H9 (cell line): ENCODE data around the gene VSIG10L. TPM values are rescaled to one million over a fixed set of nuclear protein-coding genes. Genes with fewer than 3 reads are reported as not detected.

ENCODE experiments used
- DNase-seq: peaks from one replicate; pipeline ENCODE4 v3.0.0-alpha.2; 2017
- H2AFZ ChIP-seq: one replicate; pipeline ENCODE4 v1.6.1; 2013; ENCODE audit warnings: mild to moderate bottlenecking, low read length, control low read depth, moderate library complexity
- H2AK5ac ChIP-seq: 2 replicates; pipeline ENCODE4 v1.6.1; 2013; ENCODE audit warnings: low read length, control low read depth, mixed read lengths; ENCODE audit not compliant: insufficient read length
- H2BK120ac ChIP-seq: one replicate; pipeline ENCODE4 v1.6.1; 2013; ENCODE audit warnings: low read depth, mild to moderate bottlenecking, low read length, control low read depth, inconsistent platforms; ENCODE audit not compliant: poor library complexity, severe bottlenecking
- H2BK12ac ChIP-seq: 2 replicates; pipeline ENCODE4 v1.6.1; 2013; ENCODE audit warnings: low read length, control low read depth, mixed read lengths, low read depth; ENCODE audit not compliant: insufficient read length
- H2BK15ac ChIP-seq: 2 replicates; pipeline ENCODE4 v1.6.1; 2013; ENCODE audit warnings: low read depth, low read length, control low read depth
- H2BK20ac ChIP-seq: one replicate; pipeline ENCODE4 v1.6.1; 2013; ENCODE audit warnings: low read depth, mild to moderate bottlenecking, low read length, control low read depth, inconsistent platforms; ENCODE audit not compliant: poor library complexity, severe bottlenecking
- H2BK5ac ChIP-seq: 2 replicates; pipeline ENCODE4 v1.6.1; 2013; ENCODE audit warnings: low read length, control low read depth, mixed read lengths; ENCODE audit not compliant: insufficient read length
- H3K14ac ChIP-seq: 2 replicates; pipeline ENCODE4 v1.6.1; 2013; ENCODE audit warnings: low read length, control low read depth; ENCODE audit not compliant: insufficient read depth
- H3K18ac ChIP-seq: 2 replicates; pipeline ENCODE4 v1.6.1; 2013; ENCODE audit warnings: low read depth, mild to moderate bottlenecking, mixed read lengths, low read length, control low read depth; ENCODE audit not compliant: insufficient read length
- H3K23ac ChIP-seq: 2 replicates; pipeline ENCODE4 v1.6.1; 2013; ENCODE audit warnings: low read length, control low read depth, mixed read lengths, low read depth; ENCODE audit not compliant: insufficient read length
- H3K23me2 ChIP-seq: 2 replicates; pipeline ENCODE4 v1.6.1; 2013; ENCODE audit warnings: low read depth, mild to moderate bottlenecking, mixed read lengths, low read length, control low read depth; ENCODE audit not compliant: insufficient read length, poor library complexity, severe bottlenecking
- H3K27ac ChIP-seq: 2 replicates; pipeline ENCODE4 v1.5.1; 2013; ENCODE audit warnings: low read length, control low read depth, mixed read lengths, low read depth; ENCODE audit not compliant: insufficient read length
- H3K27me3 ChIP-seq: 2 replicates; pipeline ENCODE4 v1.6.1; 2013; ENCODE audit warnings: low read length, control low read depth, inconsistent platforms; ENCODE audit not compliant: insufficient read depth
- H3K4ac ChIP-seq: 2 replicates; pipeline ENCODE4 v1.6.1; 2013; ENCODE audit warnings: low read depth, mild to moderate bottlenecking, control low read depth, inconsistent platforms, low read length, moderate library complexity
- H3K4me1 ChIP-seq: 2 replicates; pipeline ENCODE4 v1.6.1; 2013; ENCODE audit warnings: low read length, control low read depth, inconsistent platforms; ENCODE audit not compliant: insufficient read depth
- H3K4me2 ChIP-seq: 2 replicates; pipeline ENCODE4 v1.6.1; 2013; ENCODE audit warnings: low read length, control low read depth, mixed read lengths; ENCODE audit not compliant: insufficient read length, insufficient read depth
- H3K56ac ChIP-seq: 2 replicates; pipeline ENCODE4 v1.6.1; 2013; ENCODE audit warnings: low read depth, mild to moderate bottlenecking, mixed read lengths, low read length, control low read depth; ENCODE audit not compliant: insufficient read length
- H3K79me1 ChIP-seq: 2 replicates; pipeline ENCODE4 v1.6.1; 2013; ENCODE audit warnings: low read depth, mild to moderate bottlenecking, moderate library complexity, low read length, control low read depth, inconsistent platforms; ENCODE audit not compliant: insufficient read depth, poor library complexity, severe bottlenecking
- H3K79me2 ChIP-seq: 2 replicates; pipeline ENCODE4 v1.6.1; 2013; ENCODE audit warnings: low read length, control low read depth, inconsistent platforms; ENCODE audit not compliant: insufficient read depth
- H3K9ac ChIP-seq: 2 replicates; pipeline ENCODE4 v1.6.1; 2013; ENCODE audit warnings: low read length, control low read depth, mixed read lengths; ENCODE audit not compliant: insufficient read length; ENCODE audit errors: extremely low read depth
- H3K9me3 ChIP-seq: one replicate; pipeline ENCODE4 v1.6.1; 2013; ENCODE audit warnings: low read depth, low read length, inconsistent platforms; ENCODE audit not compliant: control insufficient read depth
- H3T11ph ChIP-seq: one replicate; pipeline ENCODE4 v1.6.1; 2013; ENCODE audit warnings: mild to moderate bottlenecking, low read length, control low read depth, inconsistent platforms
- H4K20me1 ChIP-seq: one replicate; pipeline ENCODE4 v1.6.1; 2013; ENCODE audit not compliant: control insufficient read depth, insufficient read length, insufficient read depth
- H4K5ac ChIP-seq: 2 replicates; pipeline ENCODE4 v1.6.1; 2013; ENCODE audit warnings: low read depth, mild to moderate bottlenecking, mixed read lengths, low read length, control low read depth; ENCODE audit not compliant: insufficient read length
- H4K8ac ChIP-seq: replicated peaks from 2 replicates; pipeline ENCODE4 v1.6.1; 2013; ENCODE audit warnings: low read length, control low read depth, mixed read lengths, low read depth; ENCODE audit not compliant: insufficient read length
- H4K91ac ChIP-seq: 2 replicates; pipeline ENCODE4 v1.6.1; 2013; ENCODE audit warnings: low read depth, mild to moderate bottlenecking, moderate library complexity, mixed read lengths, low read length, control low read depth; ENCODE audit not compliant: insufficient read length
- H3K27ac Mint-ChIP-seq, 3 experiments: 2 replicates in 2 of 3; 3 replicates in 1 of 3; pipeline ENCODE4 v1.8.0; 2020 to 2021; ENCODE audit warnings: mixed read lengths in 3 of 3, mild to moderate bottlenecking in 1 of 3, moderate library complexity in 1 of 3
- H3K27me3 Mint-ChIP-seq: 2 replicates; pipeline ENCODE4 v1.8.0; 2021; ENCODE audit warnings: low read depth, mild to moderate bottlenecking, moderate library complexity, mixed read lengths
- H3K36me3 Mint-ChIP-seq, 3 experiments: 2 replicates in 2 of 3; 3 replicates in 1 of 3; pipeline ENCODE4 v1.8.0; 2020 to 2021; ENCODE audit warnings: low read depth in 3 of 3, mixed read lengths in 3 of 3; ENCODE audit not compliant: insufficient read depth in 1 of 3
- H3K4me1 Mint-ChIP-seq, 2 experiments: 2 replicates each; pipeline ENCODE4 v1.8.0; 2020; ENCODE audit warnings: mixed read lengths in 2 of 2
- H3K4me3 Mint-ChIP-seq, 2 experiments: 2 replicates in 1 of 2; 3 replicates in 1 of 2; pipeline ENCODE4 v1.8.0; 2020 to 2021; ENCODE audit warnings: mild to moderate bottlenecking in 2 of 2, mixed read lengths in 2 of 2, moderate library complexity in 1 of 2
- H3K9me3 Mint-ChIP-seq, 2 experiments: 2 replicates in 1 of 2; 3 replicates in 1 of 2; pipeline ENCODE4 v1.8.0; 2020; ENCODE audit warnings: mild to moderate bottlenecking in 2 of 2, mixed read lengths in 2 of 2, moderate library complexity in 1 of 2
- WGBS: extraction: QIAGEN DNeasy Blood & Tissue Kit; methylation state at CpG from one replicate; pipeline ENCODE4 v1.1.7; 2013; ENCODE audit warnings: missing lambda C conversion rate, low lambda C conversion rate, mixed read lengths; ENCODE audit not compliant: insufficient read length; ENCODE audit errors: extremely low coverage; 5-methylcytosine and 5-hydroxymethylcytosine counted together
- total RNA-seq: library from RNA; stranded (reverse); gene quantifications from 2 replicates; pipeline ENCODE4 v1.2.1, GENCODE V29; 2021
- TF ChIP-seq, protein P1 (sequence below): fragments of 200-600 bp; sonication (generic); conservative IDR thresholded peaks from 3 replicates; pipeline ENCODE4 v1.8.0; 2021; ENCODE audit warnings: antibody characterized with exemption, mild to moderate bottlenecking

VSIG10L gene
- total RNA-seq, 1 experiment from 2014 or later = 5.6 TPM

DNA sequence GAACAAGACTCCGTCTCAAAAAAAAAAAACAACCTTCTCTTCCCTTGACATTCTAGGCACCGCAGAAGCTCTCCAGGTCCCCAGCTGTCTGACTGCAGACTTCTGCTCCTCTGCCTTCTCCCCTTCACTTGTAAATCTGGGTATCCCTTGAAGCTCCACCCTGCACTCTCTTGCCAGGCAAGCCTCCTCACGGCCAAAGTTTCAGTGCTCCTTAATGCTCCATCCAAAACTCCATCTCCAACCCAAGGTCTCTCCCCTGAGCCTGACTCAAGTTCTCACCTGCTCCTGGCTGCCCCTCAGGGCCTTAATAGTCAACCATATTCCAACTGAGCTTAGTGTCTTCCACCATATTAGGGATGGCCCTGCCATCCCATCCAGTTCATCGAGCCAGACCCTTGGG lies 28.3 kb upstream of the VSIG10L start:
- H2BK120ac ChIP-seq = no peak overlapping the region
- H3K27me3 Mint-ChIP-seq = peaks cover 19% of the 10 kb centered on the region
- no peak overlapping the region for H3K4ac ChIP-seq
- no peaks in the 10 kb centered on the region for H3K79me2 ChIP-seq
- H3K4me1 ChIP-seq = no peaks in the 10 kb centered on the region; the same call in 1 of the 2 replicates
- H3K18ac ChIP-seq = no peak overlapping the region
- no peak overlapping the region for H3K14ac ChIP-seq
- no peak overlapping the region for H4K91ac ChIP-seq
- H3T11ph ChIP-seq = no peak overlapping the region
- H4K20me1 ChIP-seq = no peaks in the 10 kb centered on the region
- H3K27ac ChIP-seq = no peak overlapping the region
- H3K9ac ChIP-seq = no peak overlapping the region
- no peaks in the 10 kb centered on the region for H3K79me1 ChIP-seq
- no peak overlapping the region for H3K4me2 ChIP-seq
- no peaks in the 10 kb centered on the region for H3K27me3 ChIP-seq
- H3K9me3 Mint-ChIP-seq = no peaks in the 10 kb centered on the region
- TF ChIP-seq, protein P1, sequence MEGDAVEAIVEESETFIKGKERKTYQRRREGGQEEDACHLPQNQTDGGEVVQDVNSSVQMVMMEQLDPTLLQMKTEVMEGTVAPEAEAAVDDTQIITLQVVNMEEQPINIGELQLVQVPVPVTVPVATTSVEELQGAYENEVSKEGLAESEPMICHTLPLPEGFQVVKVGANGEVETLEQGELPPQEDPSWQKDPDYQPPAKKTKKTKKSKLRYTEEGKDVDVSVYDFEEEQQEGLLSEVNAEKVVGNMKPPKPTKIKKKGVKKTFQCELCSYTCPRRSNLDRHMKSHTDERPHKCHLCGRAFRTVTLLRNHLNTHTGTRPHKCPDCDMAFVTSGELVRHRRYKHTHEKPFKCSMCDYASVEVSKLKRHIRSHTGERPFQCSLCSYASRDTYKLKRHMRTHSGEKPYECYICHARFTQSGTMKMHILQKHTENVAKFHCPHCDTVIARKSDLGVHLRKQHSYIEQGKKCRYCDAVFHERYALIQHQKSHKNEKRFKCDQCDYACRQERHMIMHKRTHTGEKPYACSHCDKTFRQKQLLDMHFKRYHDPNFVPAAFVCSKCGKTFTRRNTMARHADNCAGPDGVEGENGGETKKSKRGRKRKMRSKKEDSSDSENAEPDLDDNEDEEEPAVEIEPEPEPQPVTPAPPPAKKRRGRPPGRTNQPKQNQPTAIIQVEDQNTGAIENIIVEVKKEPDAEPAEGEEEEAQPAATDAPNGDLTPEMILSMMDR = no peak
- DNase-seq = no peak
- H3K9me3 ChIP-seq = no peaks in the 10 kb centered on the region
- H2AK5ac ChIP-seq = no peak overlapping the region
- WGBS = no CpG with 5 or more reads among the region's 4 CpGs
- H2BK15ac ChIP-seq = no peak overlapping the region
- no peak overlapping the region for H2BK12ac ChIP-seq
- H3K27ac Mint-ChIP-seq = peak overlapping the region in 1 of 3 experiments; percentile 17; a peak in 2 of 7 replicates
- H2AFZ ChIP-seq = no peak overlapping the region
- H4K5ac ChIP-seq = no peak overlapping the region
- peaks cover 22% of the 10 kb centered on the region for H3K23me2 ChIP-seq
- H4K8ac ChIP-seq = no peak overlapping the region
- peaks cover 20 to 24% of the 10 kb centered on the region in 2 experiments for H3K4me1 Mint-ChIP-seq
- H3K36me3 Mint-ChIP-seq = no peaks in the 10 kb centered on the region; a peak in 1 of 7 replicates
- no peak overlapping the region for H2BK20ac ChIP-seq
- no peak overlapping the region for H2BK5ac ChIP-seq
- H3K23ac ChIP-seq = no peak overlapping the region
- H3K4me3 Mint-ChIP-seq = peak overlapping the region in 1 of 2 experiments; percentile 4; a peak in 2 of 5 replicates
- H3K56ac ChIP-seq = no peak overlapping the region
